T-helper 9 cell (primary cell): Measurements from ENCODE around the gene VAPB.
A peak's percentile ranks its signal among the peaks of the same experiment; 100 is the strongest.

Experiments
- DNase-seq: peaks from one replicate; pipeline ENCODE4 v3.0.0-alpha.2; 2020

The VAPB gene

GRCh38 chr20:58466095-58466708 lies 77.2 kb downstream of the VAPB start:
- DNase-seq, result no peak

GRCh38 chr20:58466729-58467571 lies 77.9 kb downstream of the VAPB start:
- no peak for DNase-seq

GRCh38 chr20:58467572-58468527 lies 78.8 kb downstream of the VAPB start:
- DNase-seq, result no peak

- DNase-seq, result no peak
Measured at GRCh38 chr20:58469616-58470015, 80.6 kb downstream of the VAPB start.

- no peak for DNase-seq
Measured at GRCh38 chr20:58470336-58471192, 81.5 kb downstream of the VAPB start.

GRCh38 chr20:58471193-58472164 lies 82.5 kb downstream of the VAPB start:
- no peak for DNase-seq

- DNase-seq, result no peak
Measured at GRCh38 chr20:58472273-58473018, 83.4 kb downstream of the VAPB start.

- no peak for DNase-seq
Measured at GRCh38 chr20:58473453-58474425, 84.7 kb downstream of the VAPB start.

- no peak for DNase-seq
Measured at GRCh38 chr20:58475466-58475865, 86.4 kb downstream of the VAPB start.

- no peak for DNase-seq
Measured at GRCh38 chr20:58478141-58478805, 89.2 kb downstream of the VAPB start.

GRCh38 chr20:58479726-58480440 lies 90.9 kb downstream of the VAPB start:
- no peak for DNase-seq

- no peak for DNase-seq
Measured at GRCh38 chr20:58480551-58481336, 91.7 kb downstream of the VAPB start.

- peak; percentile 48 for DNase-seq
Measured at GRCh38 chr20:58481481-58482021, 92.5 kb downstream of the VAPB start.

GRCh38 chr20:58482416-58482815 lies 93.4 kb downstream of the VAPB start:
- DNase-seq, result no peak

GRCh38 chr20:58483051-58483450 lies 94.0 kb downstream of the VAPB start:
- no peak for DNase-seq

- no peak for DNase-seq
Measured at GRCh38 chr20:58483470-58483869, 94.4 kb downstream of the VAPB start.

- DNase-seq, result no peak
Measured at GRCh38 chr20:58485393-58485792, 96.4 kb downstream of the VAPB start.
